ENCODE data around the gene ATP4B.

ATP4B gene

DNA sequence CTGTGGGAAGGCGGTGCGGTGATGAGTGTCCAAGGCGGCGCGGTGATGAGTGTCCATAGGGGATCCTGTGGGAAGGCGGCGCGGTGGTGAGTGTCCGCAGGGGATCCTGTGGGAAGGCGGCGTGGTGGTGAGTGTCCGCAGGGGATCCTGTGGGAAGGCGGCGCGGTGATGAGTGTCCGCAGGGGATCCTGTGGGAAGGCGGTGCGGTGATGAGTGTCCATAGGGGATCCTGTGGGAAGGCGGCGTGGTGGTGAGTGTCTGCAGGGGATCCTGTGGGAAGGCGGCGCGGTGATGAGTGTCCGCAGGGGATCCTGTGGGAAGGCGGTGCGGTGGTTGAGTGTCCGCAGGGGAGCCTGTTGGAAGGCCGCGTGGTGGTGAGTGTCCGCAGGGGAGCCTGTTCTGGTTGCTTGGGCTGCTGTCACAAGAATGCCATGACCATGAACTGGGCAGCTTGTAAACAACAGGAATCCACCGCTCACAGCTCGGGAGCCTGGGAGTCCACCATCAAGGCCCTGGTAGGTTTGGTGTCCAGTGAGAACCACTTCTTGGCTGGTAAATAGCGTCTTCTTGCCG lies 52.0 kb downstream of the ATP4B start:
- DNase-seq: no peak

DNA sequence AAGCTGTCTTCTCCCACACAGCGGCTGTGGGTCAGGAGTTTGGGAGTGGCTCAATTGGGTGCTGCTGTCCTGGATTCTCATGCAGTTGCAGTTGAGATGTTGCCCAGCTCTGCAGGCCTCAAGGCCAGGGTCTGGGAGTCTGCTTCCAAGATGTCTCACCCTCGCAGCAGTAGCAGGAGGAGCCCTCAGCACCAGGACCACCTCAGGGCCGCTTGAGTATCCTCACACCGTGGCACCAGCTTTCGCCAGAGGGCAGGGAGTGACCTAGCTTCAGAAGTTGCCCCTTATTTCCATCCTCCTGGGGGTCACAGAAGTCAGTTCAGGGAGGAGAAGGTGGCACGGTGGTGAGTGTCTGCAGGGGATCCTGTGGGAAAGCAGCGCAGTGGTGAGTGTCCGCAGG lies 52.5 kb downstream of the ATP4B start:
- no peak for DNase-seq

DNA sequence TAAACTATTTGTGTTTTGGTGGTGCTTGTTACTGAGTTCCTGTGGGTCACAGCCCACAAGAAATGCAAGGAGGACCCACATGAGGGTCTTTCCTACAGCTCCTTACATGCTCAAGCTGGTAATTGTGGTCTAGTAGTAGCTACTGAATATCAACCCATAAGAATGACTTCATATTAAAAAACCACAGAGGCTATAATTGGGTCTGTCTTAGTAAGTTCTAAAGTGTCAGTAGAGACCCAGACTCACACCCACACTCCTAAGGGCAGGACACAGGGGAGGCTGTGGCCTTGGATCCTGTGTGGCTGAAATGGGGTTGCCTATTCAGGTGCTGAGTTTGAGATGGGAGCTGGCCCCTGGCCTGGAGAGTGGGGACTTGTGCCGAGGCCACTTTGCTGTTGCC lies 53.8 kb downstream of the ATP4B start:
- DNase-seq: no peak

DNA sequence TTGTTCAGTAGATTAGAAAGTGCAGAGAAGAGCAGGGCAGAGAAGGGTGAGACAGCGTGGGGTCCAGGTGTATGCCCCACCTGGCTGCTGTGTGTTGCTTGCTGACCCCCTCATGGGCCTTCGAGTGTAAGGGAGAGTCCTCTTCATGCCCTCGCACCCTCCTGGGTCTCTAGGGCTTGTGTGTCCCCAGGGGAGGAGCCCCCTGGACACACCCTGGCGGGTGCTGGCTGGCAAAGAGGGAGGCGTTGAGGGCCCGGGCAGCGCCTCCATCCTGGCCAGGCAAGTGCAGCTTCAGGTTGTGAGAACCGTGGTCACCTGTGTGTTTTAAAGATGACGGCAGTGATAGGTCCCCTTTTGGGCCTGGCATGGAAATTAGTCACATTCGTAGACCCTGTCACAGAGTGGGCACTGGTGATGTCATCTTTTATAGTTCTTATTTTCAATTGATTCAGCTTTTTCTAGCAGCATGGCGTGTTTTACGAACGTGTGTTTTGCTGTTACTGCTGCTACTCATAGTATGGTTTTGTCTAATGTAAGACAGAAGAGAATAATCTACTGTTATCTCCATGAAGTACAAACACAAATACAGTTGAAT lies 54.8 kb downstream of the ATP4B start:
- no peak for DNase-seq

DNA sequence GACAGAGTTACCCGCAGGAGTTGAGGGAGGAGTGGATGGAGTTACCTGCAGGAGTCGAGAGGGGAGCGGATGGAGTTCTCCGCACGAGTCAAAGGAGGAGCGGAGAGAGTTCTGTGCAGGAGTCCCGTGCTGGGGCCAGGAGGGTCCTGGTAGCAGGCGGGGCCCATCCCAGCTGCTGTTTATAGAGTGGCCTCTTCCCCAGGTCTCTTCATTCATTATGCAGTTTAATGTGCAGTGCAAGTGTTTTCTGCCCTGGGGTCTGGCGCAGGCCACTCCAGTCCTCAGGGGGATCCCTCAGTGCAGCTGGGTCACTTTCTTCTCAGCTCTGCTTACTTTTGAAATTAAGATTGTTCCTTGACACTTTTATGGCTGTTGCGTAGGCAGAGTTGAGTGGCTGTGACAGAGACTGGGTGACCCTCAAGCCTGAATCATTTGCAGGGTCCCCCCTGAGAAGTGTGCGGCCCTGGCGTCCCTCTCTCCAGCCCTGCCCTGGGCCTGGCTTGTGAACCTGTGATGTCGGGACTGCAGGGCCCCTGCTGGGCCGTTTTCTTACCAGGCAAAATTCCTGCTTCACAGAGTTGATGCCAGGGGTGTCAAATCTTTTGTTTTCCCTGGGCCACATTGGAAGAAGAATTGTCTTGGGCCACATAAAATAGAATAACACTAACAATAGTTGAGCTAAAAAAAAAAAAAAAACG lies 55.6 kb downstream of the ATP4B start:
- no peak for DNase-seq

DNA sequence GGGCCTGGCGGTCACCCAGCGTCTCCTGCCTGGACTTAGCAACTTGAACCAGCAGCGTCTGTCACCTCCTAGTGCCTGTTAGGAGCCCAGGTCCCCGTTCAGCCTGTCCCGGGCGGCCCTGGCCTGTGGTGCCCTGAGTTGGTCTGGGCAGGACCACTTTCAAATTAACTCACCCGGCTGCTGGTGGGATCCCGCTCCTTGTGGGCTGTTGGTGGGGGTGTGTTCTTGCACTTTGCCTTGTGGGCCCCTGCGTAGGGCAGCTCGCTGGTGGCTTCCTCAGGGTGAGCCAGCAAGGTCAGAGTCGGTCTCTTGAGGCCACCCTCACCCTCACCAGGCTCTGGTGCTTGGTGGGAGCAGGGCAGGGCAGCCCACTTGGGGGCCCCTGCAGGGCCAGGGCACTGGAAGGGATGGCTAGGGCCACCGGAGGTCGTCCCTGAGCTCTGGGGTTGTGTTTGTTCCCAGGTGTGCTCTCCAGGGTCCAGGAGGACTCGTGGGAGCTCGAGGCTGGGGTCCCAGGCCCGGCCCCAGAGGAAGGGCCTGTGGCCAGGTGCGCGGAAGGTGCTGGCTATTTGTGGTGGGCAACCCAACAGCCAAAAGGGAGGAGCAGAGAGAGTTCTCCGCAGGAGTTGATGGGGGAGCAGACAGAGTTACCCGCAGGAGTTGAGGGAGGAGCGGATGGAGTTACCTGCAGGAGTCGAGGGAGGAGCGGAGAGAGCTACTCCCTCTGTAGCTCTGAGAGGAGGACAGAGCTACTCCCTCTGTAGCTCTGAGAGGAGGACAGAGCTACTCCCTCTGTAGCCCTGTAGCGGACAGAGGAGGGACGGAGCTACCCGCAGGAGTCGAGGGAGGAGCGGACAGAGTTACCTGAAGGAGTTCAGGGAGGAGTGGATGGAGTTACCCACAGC lies 56.6 kb downstream of the ATP4B start:
- DNase-seq: no peak

DNA sequence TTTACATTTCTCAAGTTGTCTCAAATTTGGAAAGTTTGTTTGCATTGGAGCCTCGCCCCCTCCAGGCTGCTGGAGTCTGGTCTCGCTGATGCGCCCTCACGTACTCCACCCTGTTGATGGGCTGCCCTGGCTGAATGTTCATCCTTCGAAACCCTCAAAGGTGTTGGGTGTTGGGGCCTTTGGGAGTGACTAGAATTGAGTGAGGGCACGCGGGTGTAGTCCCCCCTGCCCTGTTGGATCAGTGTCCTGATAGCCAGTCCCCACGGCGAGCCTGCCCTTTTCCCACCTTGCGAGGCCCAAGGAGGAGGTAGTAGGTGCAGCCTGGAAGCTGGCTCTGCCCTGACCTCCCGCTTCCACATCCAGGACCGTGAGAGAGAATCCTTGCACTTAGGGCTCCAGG lies 58.6 kb downstream of the ATP4B start:
- peak; percentile 1 for DNase-seq

All from activated CD8-positive, alpha-beta memory T cell treated with anti-CD3 and anti-CD28 coated beads, Interleukin-2, amount 50 U/mL, for 4 hours (primary cell).